Stimulated activated CD4-positive, alpha-beta T cell treated with anti-CD3 and anti-CD28 coated beads, Interleukin-2, amount 100 ng/mL, for 4 hours (primary cell): Measurements from ENCODE around the gene CDHR3.

Source experiments
- DNase-seq: peaks from one replicate; pipeline ENCODE4 v3.0.0-alpha.2; 2020; ENCODE audit warnings: low read depth

Gene CDHR3

GRCh38 chr7:106023369-106024322 lies 60.6 kb downstream of the CDHR3 start:
- no peak for DNase-seq

- DNase-seq, result no peak
Measured at GRCh38 chr7:106026101-106026500, 63.0 kb downstream of the CDHR3 start.

- no peak for DNase-seq
Measured at GRCh38 chr7:106029451-106029850, 66.4 kb downstream of the CDHR3 start.

- no peak for DNase-seq
Measured at GRCh38 chr7:106029941-106030340, 66.9 kb downstream of the CDHR3 start.

- DNase-seq, result no peak
Measured at GRCh38 chr7:106031300-106032035, 68.4 kb downstream of the CDHR3 start.

- DNase-seq, result no peak
Measured at GRCh38 chr7:106032295-106032694, 69.2 kb downstream of the CDHR3 start.

GRCh38 chr7:106033735-106034134 lies 70.7 kb downstream of the CDHR3 start:
- no peak for DNase-seq

- no peak for DNase-seq
Measured at GRCh38 chr7:106034383-106034782, 71.3 kb downstream of the CDHR3 start.

- no peak for DNase-seq
Measured at GRCh38 chr7:106035568-106035967, 72.5 kb downstream of the CDHR3 start.

GRCh38 chr7:106036004-106036403 lies 72.9 kb downstream of the CDHR3 start:
- no peak for DNase-seq

GRCh38 chr7:106037489-106038176 lies 74.6 kb downstream of the CDHR3 start:
- no peak for DNase-seq

GRCh38 chr7:106038289-106038688 lies 75.2 kb downstream of the CDHR3 start:
- no peak for DNase-seq

GRCh38 chr7:106038916-106039315 lies 75.9 kb downstream of the CDHR3 start:
- no peak for DNase-seq

- DNase-seq, result no peak
Measured at GRCh38 chr7:106039486-106040060, 76.5 kb downstream of the CDHR3 start.

GRCh38 chr7:106041140-106041717 lies 78.2 kb downstream of the CDHR3 start:
- peak; percentile 6 for DNase-seq

GRCh38 chr7:106042196-106042611 lies 79.1 kb downstream of the CDHR3 start:
- no peak for DNase-seq

GRCh38 chr7:106045139-106045538 lies 82.1 kb downstream of the CDHR3 start:
- DNase-seq, result no peak

GRCh38 chr7:106045586-106045985 lies 82.5 kb downstream of the CDHR3 start:
- no peak for DNase-seq

- DNase-seq, result no peak
Measured at GRCh38 chr7:106047184-106047583, 84.1 kb downstream of the CDHR3 start.

- DNase-seq, result no peak
Measured at GRCh38 chr7:106047818-106048705, 85.0 kb downstream of the CDHR3 start.

- DNase-seq, result no peak
Measured at GRCh38 chr7:106048706-106049020, 85.6 kb downstream of the CDHR3 start.
